ENCODE data around the gene HSD17B4. TPM values are rescaled to one million over a fixed set of nuclear protein-coding genes. Genes with fewer than 3 reads are reported as not detected.

HSD17B4 gene
- total and polyA plus RNA-seq, 9 of the 15 experiments (the other 6 are each of a cell fraction or from before 2014, with no cell fraction given): 50.6 to 187 (median 94.6) TPM

GRCh38 chr5:119417891-119418605, 34.2 kb upstream of the HSD17B4 start (continued):
- no peak for TF ChIP-seq ZSCAN29 (IDR thresholded peaks at IDR 0.05)
- TF ChIP-seq PRDM10 (IDR thresholded peaks at IDR 0.05; ENCODE audit: partially characterized antibody): peak; percentile 59
- TF ChIP-seq RAD51 (IDR thresholded peaks at IDR 0.05; ENCODE audit: borderline replicate concordance, low read depth): no peak
- TF ChIP-seq POLR3G (IDR thresholded peaks at IDR 0.05; ENCODE audit: extremely low read depth, insufficient read length, insufficient replicate concordance): no peak
- no peak for TF ChIP-seq ZNF318 (IDR thresholded peaks at IDR 0.05; ENCODE audit: borderline replicate concordance in 1 of 2, low read depth in 1 of 2)
- TF ChIP-seq MCM7 (IDR thresholded peaks at IDR 0.05): no peak
- peak; percentile 91; the same call in 1 of the 2 replicates for TF ChIP-seq ZC3H8 (IDR thresholded peaks at IDR 0.05)
- TF ChIP-seq ZNF354B (CRISPR knock-in tag; IDR thresholded peaks at IDR 0.05): no peak
- TF ChIP-seq ATF7 (IDR thresholded peaks at IDR 0.05): peak; percentile 53; the same call in 1 of the 2 replicates
- peak; percentile 60; the same call in 1 of the 2 replicates for TF ChIP-seq ZBED1 (IDR thresholded peaks at IDR 0.05)
- TF ChIP-seq ZC3H4 (CRISPR knock-in tag; IDR thresholded peaks at IDR 0.05; ENCODE audit: borderline replicate concordance): no peak
- TF ChIP-seq SNAPC5 (CRISPR knock-in tag; IDR thresholded peaks at IDR 0.05): peak; percentile 67
- peak; percentile 81 for TF ChIP-seq GTF2B (IDR thresholded peaks at IDR 0.05; ENCODE audit: extremely low read depth, insufficient read length)
- TF ChIP-seq EHMT2 (IDR thresholded peaks at IDR 0.05): no peak
